HG02678 (cell line): Measurements from ENCODE around the gene FOSL2.

ENCODE experiments used
- ATAC-seq: cut with Tn5 transposase; IDR thresholded peaks from one replicate; pipeline ENCODE4 v1.9.1; 2021; ENCODE audit warnings: mild to moderate bottlenecking, moderate library complexity; ENCODE audit not compliant: unreplicated experiment

The FOSL2 gene

GRCh38 chr2:28394331-28394877 lies 1.7 kb downstream of the FOSL2 start:
- ATAC-seq: no peak

GRCh38 chr2:28394997-28395333 lies 2.3 kb downstream of the FOSL2 start:
- ATAC-seq: no peak

- ATAC-seq: no peak
Observed at GRCh38 chr2:28395334-28396061, 2.8 kb downstream of the FOSL2 start.

- ATAC-seq: no peak
Observed at GRCh38 chr2:28397043-28397381, 4.4 kb downstream of the FOSL2 start.

- no peak for ATAC-seq
Observed at GRCh38 chr2:28398101-28398834, 5.6 kb downstream of the FOSL2 start.

- no peak for ATAC-seq
Observed at GRCh38 chr2:28399289-28399688, 6.6 kb downstream of the FOSL2 start.

GRCh38 chr2:28399956-28400355 lies 7.3 kb downstream of the FOSL2 start:
- no peak for ATAC-seq

- no peak for ATAC-seq
Observed at GRCh38 chr2:28400419-28400818, 7.8 kb downstream of the FOSL2 start.

GRCh38 chr2:28400921-28401320 lies 8.3 kb downstream of the FOSL2 start:
- ATAC-seq: no peak

- no peak for ATAC-seq
Observed at GRCh38 chr2:28401411-28401810, 8.8 kb downstream of the FOSL2 start.

GRCh38 chr2:28401948-28402550 lies 9.4 kb downstream of the FOSL2 start:
- no peak for ATAC-seq

- no peak for ATAC-seq
Observed at GRCh38 chr2:28403370-28403956, 10.8 kb downstream of the FOSL2 start.

GRCh38 chr2:28404086-28404485 lies 11.4 kb downstream of the FOSL2 start:
- no peak for ATAC-seq

- ATAC-seq: no peak
Observed at GRCh38 chr2:28405537-28405936, 12.9 kb downstream of the FOSL2 start.

- ATAC-seq: no peak
Observed at GRCh38 chr2:28406276-28407096, 13.8 kb downstream of the FOSL2 start.

GRCh38 chr2:28407131-28407975 lies 14.7 kb downstream of the FOSL2 start:
- ATAC-seq: no peak

- no peak for ATAC-seq
Observed at GRCh38 chr2:28407976-28408690, 15.5 kb downstream of the FOSL2 start.

GRCh38 chr2:28408764-28409599 lies 16.3 kb downstream of the FOSL2 start:
- ATAC-seq: no peak
